H1 (cell line): ENCODE results near the gene F2RL2. TPM values are rescaled to one million over a fixed set of nuclear protein-coding genes. Genes with fewer than 3 reads are reported as not detected.

Experiments
- CTCF ChIA-PET: fragments of 300-600 bp; sonication (Branson Sonifier 250); formaldehyde crosslinking; loops from one replicate; lab custom pipeline; 2021; ENCODE audit not compliant: partially characterized antibody; lab: Charles Lee
- POLR2A ChIA-PET: fragments of 300-600 bp; sonication (Branson Sonifier 250); formaldehyde crosslinking; loops from one replicate; lab custom pipeline; 2021; ENCODE audit warnings: inconsistent platforms; ENCODE audit not compliant: partially characterized antibody; lab: Charles Lee
- DNase-seq, 2 experiments: peaks; one replicate each; pipeline versions ENCODE4 v3.0.0 to v3.0.0-alpha.2; 2010 to 2022; ENCODE audit warnings: low spot score in 2 of 2, low read depth in 1 of 2, mixed read lengths in 1 of 2
- FAIRE-seq: peaks from 2 replicates; lab custom pipeline; 2011; peaks lifted over from hg19 to GRCh38; lab: Jason Lieb, UNC
- H2AFZ ChIP-seq: 2 replicates; pipeline ENCODE4 v1.8.1; 2012; ENCODE audit warnings: low read length, inconsistent platforms
- H2AK5ac ChIP-seq: 2 replicates; pipeline ENCODE4 v1.6.1; 2013; ENCODE audit warnings: low read depth, low read length
- H2BK120ac ChIP-seq: replicated peaks from 2 replicates; pipeline ENCODE3; 2013; ENCODE audit warnings: low read depth, low read length, inconsistent platforms
- H2BK12ac ChIP-seq: 2 replicates; pipeline ENCODE4 v1.6.1; 2013; ENCODE audit warnings: low read depth, low read length
- H2BK15ac ChIP-seq: 2 replicates; pipeline ENCODE4 v1.6.1; 2013; ENCODE audit warnings: low read length
- H2BK20ac ChIP-seq: 2 replicates; pipeline ENCODE4 v1.6.1; 2013; ENCODE audit warnings: low read length
- H2BK5ac ChIP-seq: 2 replicates; pipeline ENCODE4 v1.6.1; 2013; ENCODE audit warnings: low read depth, low read length
- H3K14ac ChIP-seq: 2 replicates; pipeline ENCODE4 v1.6.1; 2013; ENCODE audit warnings: inconsistent platforms; ENCODE audit not compliant: insufficient read length
- H3K18ac ChIP-seq: 2 replicates; pipeline ENCODE4 v1.6.1; 2013; ENCODE audit warnings: low read length; ENCODE audit errors: extremely low read depth
- H3K23ac ChIP-seq: 2 replicates; pipeline ENCODE4 v1.6.1; 2013; ENCODE audit warnings: inconsistent platforms; ENCODE audit not compliant: insufficient read length
- H3K23me2 ChIP-seq: 2 replicates; pipeline ENCODE4 v1.6.1; 2013; ENCODE audit warnings: low read depth, low read length
- H3K27ac ChIP-seq: 2 replicates; pipeline ENCODE4 v1.6.1; 2011; ENCODE audit warnings: low read depth, low read length, inconsistent platforms
- H3K27me3 ChIP-seq, 4 experiments: replicated peaks in 1 of 4; 1 replicate in 1 of 4; 2 replicates in 3 of 4; pipeline versions ENCODE4 v1.6.1 to v1.8.1; 2011 to 2013; ENCODE audit warnings: low read length in 3 of 4, mild to moderate bottlenecking in 3 of 4, inconsistent platforms in 2 of 4, mixed read lengths in 2 of 4, moderate library complexity in 1 of 4; ENCODE audit not compliant: control insufficient read depth in 3 of 4, insufficient read depth in 3 of 4; ENCODE audit errors: extremely low read depth in 1 of 4
- H3K36me3 ChIP-seq, 4 experiments: 2 replicates each; pipeline versions ENCODE4 v1.6.1 to v1.8.1; 2011 to 2013; ENCODE audit warnings: mild to moderate bottlenecking in 4 of 4, low read length in 3 of 4, moderate library complexity in 2 of 4, control low read depth in 1 of 4, inconsistent platforms in 1 of 4; ENCODE audit not compliant: insufficient read depth in 4 of 4, control insufficient read depth in 2 of 4
- H3K4ac ChIP-seq: replicated peaks from 2 replicates; pipeline ENCODE3; 2013; ENCODE audit warnings: low read length, low read depth, mixed read lengths, inconsistent platforms; ENCODE audit not compliant: insufficient read length
- H3K4me1 ChIP-seq, 4 experiments: replicated peaks in 1 of 4; 1 replicate in 1 of 4; 2 replicates in 3 of 4; pipeline versions ENCODE4 v1.6.1 to v1.8.1; 2011 to 2013; ENCODE audit warnings: low read length in 3 of 4, inconsistent platforms in 2 of 4, mixed read lengths in 1 of 4; ENCODE audit not compliant: insufficient read depth in 4 of 4, control insufficient read depth in 3 of 4
- H3K4me2 ChIP-seq, 2 experiments: 2 replicates each; pipeline versions ENCODE4 v1.6.1 to v1.8.1; 2011 to 2013; ENCODE audit warnings: low read depth in 2 of 2, low read length in 2 of 2, control low read depth in 1 of 2, inconsistent platforms in 1 of 2, mild to moderate bottlenecking in 1 of 2; ENCODE audit not compliant: insufficient read depth in 1 of 2
- H3K4me3 ChIP-seq, 4 experiments: fragments of 200-600, 300-600 bp in 1 of 4; sonication (generic), shearing (Covaris generic), sonication (Bioruptor Twin) in 1 of 4; 2 replicates each; pipeline versions ENCODE4 v1.5.1 to v1.8.1; 2011 to 2016; ENCODE audit warnings: low read length in 4 of 4, low read depth in 3 of 4, control low read depth in 2 of 4, inconsistent platforms in 2 of 4, mild to moderate bottlenecking in 2 of 4, mixed read lengths in 1 of 4, moderate library complexity in 1 of 4; ENCODE audit not compliant: insufficient read depth in 2 of 4; ENCODE audit errors: extremely low read depth in 1 of 4
- H3K56ac ChIP-seq: replicated peaks from 2 replicates; pipeline ENCODE3; 2013; ENCODE audit warnings: low read depth, mild to moderate bottlenecking, mixed read lengths, low read length, inconsistent platforms; ENCODE audit not compliant: insufficient read length
- H3K79me1 ChIP-seq: 2 replicates; pipeline ENCODE4 v1.6.1; 2013; ENCODE audit warnings: low read depth, low read length, control low read depth
- H3K79me2 ChIP-seq, 2 experiments: 2 replicates each; pipeline versions ENCODE4 v1.6.1 to v1.8.1; 2012 to 2013; ENCODE audit warnings: low read length in 2 of 2, mild to moderate bottlenecking in 2 of 2, inconsistent platforms in 1 of 2; ENCODE audit not compliant: insufficient read depth in 2 of 2, control insufficient read depth in 1 of 2
- H3K9ac ChIP-seq, 4 experiments: replicated peaks in 1 of 4; 1 replicate in 1 of 4; 2 replicates in 3 of 4; pipeline versions ENCODE4 v1.6.1 to v1.8.1; 2011 to 2013; ENCODE audit warnings: low read depth in 3 of 4, low read length in 3 of 4, control low read depth in 2 of 4, mild to moderate bottlenecking in 2 of 4, moderate library complexity in 2 of 4, inconsistent platforms in 1 of 4; ENCODE audit errors: extremely low read depth in 1 of 4
- H3K9me3 ChIP-seq, 2 experiments: 2 replicates each; pipeline versions ENCODE4 v1.6.1 to v1.8.1; 2012 to 2013; ENCODE audit warnings: mild to moderate bottlenecking in 2 of 2, moderate library complexity in 2 of 2, control low read depth in 1 of 2, inconsistent platforms in 1 of 2, low read depth in 1 of 2, low read length in 1 of 2, mixed read lengths in 1 of 2; ENCODE audit not compliant: insufficient read depth in 2 of 2
- H4K20me1 ChIP-seq, 2 experiments: replicated peaks in 1 of 2; 2 replicates each; pipeline versions ENCODE3 to v1.8.1; 2011 to 2013; ENCODE audit warnings: inconsistent platforms in 2 of 2, low read length in 2 of 2, mild to moderate bottlenecking in 1 of 2; ENCODE audit not compliant: insufficient read depth in 2 of 2, control insufficient read depth in 1 of 2
- H4K5ac ChIP-seq: 2 replicates; pipeline ENCODE4 v1.6.1; 2013; ENCODE audit warnings: low read length, low read depth, mixed read lengths, inconsistent platforms; ENCODE audit not compliant: insufficient read length
- H4K8ac ChIP-seq: 2 replicates; pipeline ENCODE4 v1.8.0; 2013; ENCODE audit warnings: mild to moderate bottlenecking, moderate library complexity, low read length, inconsistent platforms; ENCODE audit not compliant: insufficient read depth; ENCODE audit errors: extremely low read depth
- H4K91ac ChIP-seq: replicated peaks from 2 replicates; pipeline ENCODE3; 2013; ENCODE audit warnings: low read length, mixed read lengths, inconsistent platforms; ENCODE audit not compliant: insufficient read length
- ATF3 ChIP-seq: IDR thresholded peaks from 2 replicates; pipeline ENCODE4 v1.6.1; 2011; ENCODE audit warnings: low read depth, mild to moderate bottlenecking, low read length; ENCODE audit not compliant: insufficient read depth
- BACH1 ChIP-seq: IDR thresholded peaks from 2 replicates; pipeline ENCODE4 v1.6.1; 2012; ENCODE audit warnings: low read length, improper control_type of control experiment
- KDM4A ChIP-seq: IDR thresholded peaks from one replicate; pipeline ENCODE4 v1.7.1; 2012; ENCODE audit warnings: low read depth, mild to moderate bottlenecking, moderate library complexity, low read length, inconsistent platforms; ENCODE audit not compliant: severe bottlenecking
- POLR2A ChIP-seq, 2 experiments: IDR thresholded peaks; 1 replicate in 1 of 2; 2 replicates in 1 of 2; pipeline ENCODE4 v1.6.1; 2011; ENCODE audit warnings: low read depth in 2 of 2, low read length in 2 of 2, mild to moderate bottlenecking in 2 of 2; ENCODE audit errors: control extremely low read depth in 1 of 2
- RBBP5 ChIP-seq: IDR thresholded peaks from 2 replicates; pipeline ENCODE4 v1.7.1; 2012; ENCODE audit warnings: low read depth, mild to moderate bottlenecking, inconsistent platforms, low read length, moderate library complexity, borderline replicate concordance
- TEAD4 ChIP-seq: IDR thresholded peaks from 2 replicates; pipeline ENCODE4 v1.6.1; 2012; ENCODE audit warnings: low read depth, low read length, inconsistent platforms, mixed read lengths
- WGBS, 2 experiments: shearing (Covaris generic) in 1 of 2; methylation state at CpG; one replicate each; pipeline versions ENCODE4 v1.1.6 to v1.1.7; 2013 to 2015; ENCODE audit warnings: low lambda C conversion rate in 2 of 2, mixed read lengths in 2 of 2, inconsistent platforms in 1 of 2, low coverage in 1 of 2, missing lambda C conversion rate in 1 of 2; ENCODE audit not compliant: insufficient replicate concordance in 2 of 2, insufficient coverage in 1 of 2, insufficient read length in 1 of 2; ENCODE audit errors: extremely low coverage in 1 of 2, missing lambda C conversion rate in 1 of 2; 5-methylcytosine and 5-hydroxymethylcytosine counted together
- polyA plus RNA-seq, 7 experiments: library from polyadenylated mRNA; depleted of rRNA in 3 of 7; stranded (reverse) in 5 of 7; unstranded in 2 of 7; fragments of >200 nt in 5 of 7; fragments of 200-250 nt in 2 of 7; gene quantifications; 1 replicate in 5 of 7; 2 replicates in 1 of 7; 4 replicates in 1 of 7; pipeline versions ENCODE4 v1.2.1 to v1.2.3, GENCODE V29; 2011 to 2013; ENCODE audit warnings: missing spikeins in 2 of 7, mixed read lengths in 2 of 7
- total RNA-seq: library from RNA; stranded (reverse); fragmentation: NEBNext Ultra II Directional; extraction: Animal tissue kit (Norgen Biotek cat#: 25700); gene quantifications from 2 replicates; pipeline ENCODE4 v1.2.1, GENCODE V29; 2021

Gene F2RL2
- total and polyA plus RNA-seq, 2 of the 8 experiments (the other 6 are each of a cell fraction or from before 2014, with no cell fraction given) = 0.03 to 0.07 TPM

GRCh38 chr5:76649140-76649539, 25.9 kb upstream of the F2RL2 start:
- FAIRE-seq (no peak), DNase-seq (no peak)
- no peak overlapping the region for H3K4me3 ChIP-seq
- no peaks in the 10 kb centered on the region for H3K79me2 ChIP-seq
- no peak overlapping the region for H3K9ac ChIP-seq
- no peaks in the 10 kb centered on the region for H3K27me3 ChIP-seq
- H3K4me2 ChIP-seq = no peak overlapping the region
- no peak overlapping the region for H2BK5ac ChIP-seq
- no peak overlapping the region for H3K27ac ChIP-seq
- no peak overlapping the region for H4K5ac ChIP-seq
- H2BK120ac ChIP-seq = no peak overlapping the region
- ChIA-PET POLR2A (no interaction called here), CTCF (interaction anchor here (0.9 kb wide), 1 partner anchor 126 kb away, joined by 4 read pairs; no protein-coding TSS in a partner anchor)
- H3K56ac ChIP-seq = no peak overlapping the region
- H3K9me3 ChIP-seq = peaks cover 0 to 9% of the 10 kb centered on the region in 2 experiments; a peak in 2 of 4 replicates
- no peak overlapping the region for H2AK5ac ChIP-seq
- H3K18ac ChIP-seq = no peak overlapping the region
- H3K4ac ChIP-seq = no peak overlapping the region
- no peak overlapping the region for H2AFZ ChIP-seq
- H3K36me3 ChIP-seq = peaks cover 0 to 5% (median 0%) of the 10 kb centered on the region in 4 experiments; a peak in 2 of 8 replicates
- H4K20me1 ChIP-seq = no peaks in the 10 kb centered on the region
- no peak overlapping the region for H4K91ac ChIP-seq
- 84% methylated on average over 2 of the region's 2 CpGs; no CpG with 5 or more reads in 1 of the 2 experiments for WGBS, 2 experiments
- no peak overlapping the region for H3K23ac ChIP-seq
- H2BK20ac ChIP-seq = no peak overlapping the region
- H3K14ac ChIP-seq = no peak overlapping the region
- H2BK12ac ChIP-seq = no peak overlapping the region
- TF ChIP-seq POLR2A (IDR thresholded peaks at IDR 0.05; ENCODE audit: control extremely low read depth in 1 of 2, low read depth in 2 of 2, low read length in 2 of 2) = no peak
- no peak for TF ChIP-seq ATF3
- no peak for TF ChIP-seq RBBP5
- no peak for TF ChIP-seq KDM4A
- no peak for TF ChIP-seq TEAD4
- no peak for TF ChIP-seq BACH1
- H3K4me1 ChIP-seq = no peaks in the 10 kb centered on the region
- no peak overlapping the region for H2BK15ac ChIP-seq
- no peaks in the 10 kb centered on the region; the same call in 1 of the 2 replicates for H3K23me2 ChIP-seq
- no peaks in the 10 kb centered on the region for H3K79me1 ChIP-seq
- H4K8ac ChIP-seq = no peak overlapping the region
